RWPE2 (cell line): ENCODE measurements around the gene TUBG2.
A peak's percentile ranks its signal among the peaks of the same experiment; 100 is the strongest.

Source experiments
- ATAC-seq: fragments of 200-7000 bp; cut with Tn5 transposase; 3 replicates; pipeline ENCODE4 v1.9.1; 2021; ENCODE audit warnings: low read depth
- DNase-seq: peaks from one replicate; pipeline ENCODE4 v3.0.0-alpha.2; 2020; ENCODE audit warnings: low spot score
- H3K27ac ChIP-seq: fragments of 450-650 bp; 2 replicates; pipeline ENCODE4 v1.5.1; 2017; ENCODE audit warnings: mild to moderate bottlenecking; ENCODE audit not compliant: poor library complexity, severe bottlenecking
- H3K27me3 ChIP-seq: fragments of 250-450 bp; sonication (Bioruptor Pico); 2 replicates; pipeline ENCODE4 v1.5.1; 2021; ENCODE audit warnings: mild to moderate bottlenecking, moderate library complexity; ENCODE audit not compliant: insufficient read depth, poor library complexity, severe bottlenecking
- H3K36me3 ChIP-seq: fragments of 250-450 bp; sonication (Bioruptor Pico); 2 replicates; pipeline ENCODE4 v1.5.1; 2020; ENCODE audit warnings: low read depth, mild to moderate bottlenecking, moderate library complexity
- H3K4me1 ChIP-seq: fragments of 250-450 bp; sonication (Bioruptor Pico); 2 replicates; pipeline ENCODE4 v1.5.1; 2021; ENCODE audit warnings: mild to moderate bottlenecking, moderate library complexity; ENCODE audit not compliant: insufficient read depth, poor library complexity, severe bottlenecking
- H3K4me3 ChIP-seq: fragments of 250-450 bp; sonication (Bioruptor Pico); 2 replicates; pipeline ENCODE4 v1.5.1; 2021; ENCODE audit warnings: mild to moderate bottlenecking, moderate library complexity; ENCODE audit not compliant: severe bottlenecking
- H3K9me3 ChIP-seq: fragments of 250-450 bp; sonication (Bioruptor Pico); 2 replicates; pipeline ENCODE4 v1.5.1; 2021; ENCODE audit warnings: mild to moderate bottlenecking, moderate library complexity; ENCODE audit not compliant: severe bottlenecking
- CTCF ChIP-seq: fragments of 450-650 bp; IDR thresholded peaks from one replicate; pipeline ENCODE4 v1.5.1; 2017; ENCODE audit warnings: mild to moderate bottlenecking, moderate library complexity; ENCODE audit not compliant: poor library complexity, severe bottlenecking

TUBG2 gene

GRCh38 chr17:42681976-42682721, 23.1 kb downstream of the TUBG2 start, which contains the start of gene CNTNAP1:
CNTNAP1 (plus strand) TSS chr17:42682531; CDS start chr17:42682830, 299 bp downstream.
- no peak for DNase-seq
- no peaks in the 10 kb centered on the region for H3K27me3 ChIP-seq
- H3K9me3 ChIP-seq = no peaks in the 10 kb centered on the region
- ATAC-seq = peak; percentile 5; the same call in 1 of the 3 replicates
- peak within 1 kb of the TSS; percentile 32 for H3K4me3 ChIP-seq
- peak within 1 kb of the TSS; percentile 11 for H3K27ac ChIP-seq
- TF ChIP-seq CTCF = no peak
- peaks cover 12% of the 10 kb centered on the region for H3K4me1 ChIP-seq
- H3K36me3 ChIP-seq = no peaks in the 10 kb centered on the region

DNA sequence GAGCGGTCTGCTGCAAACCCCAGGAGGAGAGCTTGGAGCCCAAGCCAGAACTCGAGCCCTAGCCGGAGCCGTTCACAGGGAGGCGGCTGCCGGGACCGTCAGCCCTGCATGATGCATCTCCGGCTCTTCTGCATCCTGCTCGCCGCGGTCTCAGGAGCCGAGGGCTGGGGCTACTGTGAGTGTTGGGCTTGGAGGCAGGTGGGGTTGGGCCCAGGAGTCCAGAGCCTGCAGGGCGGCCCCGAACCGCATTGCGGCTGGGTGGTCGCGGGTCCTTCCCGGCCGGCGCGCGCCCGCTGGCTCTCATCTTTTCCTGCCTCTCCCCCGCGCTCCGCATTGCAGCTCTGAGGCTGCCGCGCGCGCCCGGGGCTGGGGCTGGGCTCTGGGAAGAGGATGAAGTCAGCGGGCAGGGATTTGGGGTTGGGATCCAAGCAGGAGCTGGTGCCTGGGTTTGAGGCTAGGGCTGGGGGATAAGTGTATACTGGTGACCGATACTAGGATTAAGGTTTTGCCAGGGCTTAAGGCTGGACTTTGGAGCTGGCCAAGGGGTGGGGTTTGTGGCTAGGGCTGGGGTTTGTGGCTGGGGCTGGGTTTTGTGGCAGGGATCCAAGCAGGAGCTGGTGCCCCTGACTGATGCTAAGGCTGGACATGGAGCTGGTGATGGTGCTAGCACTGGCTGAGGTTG, 23.8 kb downstream of the TUBG2 start:
- peaks cover 12% of the 10 kb centered on the region for H3K4me1 ChIP-seq
- peak overlapping the region; percentile 11 for H3K27ac ChIP-seq
- DNase-seq (no peak), ATAC-seq (peak; percentile 43)
- H3K36me3 ChIP-seq = no peaks in the 10 kb centered on the region
- no peaks in the 10 kb centered on the region for H3K27me3 ChIP-seq
- TF ChIP-seq CTCF = no peak
- no peaks in the 10 kb centered on the region for H3K9me3 ChIP-seq
- peak overlapping the region; percentile 32 for H3K4me3 ChIP-seq

DNA sequence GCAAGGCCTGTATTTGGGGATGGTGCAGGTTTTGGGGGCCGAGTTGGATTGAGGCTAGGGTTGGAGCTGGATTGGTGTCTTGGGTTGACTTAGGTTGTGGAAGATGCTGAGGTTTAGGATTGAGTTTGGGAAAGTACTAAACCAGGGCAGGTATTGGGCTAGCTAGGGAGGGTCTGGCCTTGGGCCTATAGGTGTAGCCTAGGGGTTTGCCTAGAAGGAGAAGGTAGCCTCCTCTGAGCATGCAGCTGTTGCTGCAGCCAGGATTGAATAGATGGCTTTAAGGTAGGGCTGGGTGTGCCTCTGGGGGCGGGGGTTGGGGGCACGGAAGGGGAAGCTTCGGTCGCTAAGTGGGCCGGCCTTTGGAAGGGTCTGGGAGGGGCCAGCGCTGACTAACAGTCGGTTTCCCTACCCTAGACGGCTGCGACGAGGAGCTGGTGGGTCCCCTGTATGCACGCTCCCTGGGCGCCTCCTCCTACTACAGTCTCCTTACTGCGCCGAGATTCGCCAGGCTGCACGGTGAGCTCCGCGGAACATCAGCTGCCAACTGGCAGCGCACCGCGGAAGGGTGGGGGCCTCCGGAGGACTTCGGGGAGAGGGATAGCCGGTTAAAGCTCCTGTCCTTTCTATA, 24.4 kb downstream of the TUBG2 start:
- no peak for TF ChIP-seq CTCF
- Histone ChIP-seq H3K36me3 (no peaks in the 10 kb centered on the region), H3K27ac (no peak overlapping the region), H3K27me3 (no peaks in the 10 kb centered on the region), H3K4me3 (peak overlapping the region; percentile 32), H3K9me3 (no peaks in the 10 kb centered on the region), H3K4me1 (peaks cover 12% of the 10 kb centered on the region)
- ATAC-seq (no peak), DNase-seq (no peak)

DNA sequence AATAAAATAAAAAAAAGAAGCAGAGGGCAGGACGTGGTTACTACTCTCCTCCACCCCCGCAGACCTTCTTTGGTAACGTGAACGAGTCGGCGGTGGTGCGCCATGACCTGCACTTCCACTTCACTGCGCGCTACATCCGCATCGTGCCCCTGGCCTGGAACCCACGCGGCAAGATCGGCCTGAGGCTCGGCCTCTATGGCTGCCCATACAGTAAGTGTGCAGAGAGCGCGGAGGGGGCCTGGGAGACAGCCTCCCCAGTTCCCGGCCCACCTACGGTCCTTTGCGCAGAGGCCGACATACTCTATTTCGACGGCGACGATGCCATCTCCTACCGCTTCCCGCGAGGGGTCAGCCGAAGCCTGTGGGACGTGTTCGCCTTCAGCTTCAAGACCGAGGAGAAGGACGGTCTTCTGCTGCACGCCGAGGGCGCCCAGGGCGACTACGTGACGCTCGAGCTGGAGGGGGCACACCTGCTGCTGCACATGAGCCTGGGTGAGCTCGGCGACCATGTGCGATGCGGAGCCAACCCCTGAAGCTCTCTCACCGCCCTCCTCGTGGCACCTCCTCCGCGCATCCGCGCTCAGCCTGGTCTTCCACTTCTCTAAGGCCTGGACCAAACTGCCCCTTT, 26.0 kb downstream of the TUBG2 start:
- no peak for DNase-seq
- Histone ChIP-seq H3K36me3 (no peaks in the 10 kb centered on the region), H3K27me3 (no peaks in the 10 kb centered on the region), H3K4me1 (peaks cover 7% of the 10 kb centered on the region), H3K4me3 (no peak overlapping the region), H3K27ac (no peak overlapping the region), H3K9me3 (no peaks in the 10 kb centered on the region)
- TF ChIP-seq CTCF = no peak
- no peak for ATAC-seq
